ACC112 (cell line): ENCODE data around the gene NCAM1.

Source experiments
- H2AFZ ChIP-seq: fragments of 200-600 bp; sonication (generic); one replicate; pipeline ENCODE4 v1.6.0; 2017; ENCODE audit warnings: antibody characterized with exemption, low read length; ENCODE audit not compliant: unreplicated experiment
- H3K27ac ChIP-seq: fragments of 200-600 bp; sonication (generic); 2 replicates; pipeline ENCODE4 v1.5.1; 2014; ENCODE audit warnings: low read depth, mild to moderate bottlenecking, antibody characterized with exemption, low read length, moderate library complexity
- H3K27me3 ChIP-seq: fragments of 200-600 bp; sonication (generic); 2 replicates; pipeline ENCODE4 v1.6.1; 2014; ENCODE audit warnings: mild to moderate bottlenecking, antibody characterized with exemption, low read length, moderate library complexity, mixed read lengths; ENCODE audit not compliant: insufficient read depth
- H3K36me3 ChIP-seq: fragments of 200-600 bp; sonication (generic); 2 replicates; pipeline ENCODE4 v1.6.1; 2016; ENCODE audit warnings: mild to moderate bottlenecking, antibody characterized with exemption, low read length, moderate library complexity, mixed read lengths; ENCODE audit not compliant: insufficient read depth
- H3K4me1 ChIP-seq: fragments of 200-600 bp; sonication (generic); one replicate; pipeline ENCODE4 v1.6.1; 2016; ENCODE audit warnings: low read length, mixed read lengths; ENCODE audit not compliant: insufficient read depth, unreplicated experiment, control insufficient read depth
- H3K4me3 ChIP-seq: fragments of 200-600 bp; sonication (generic); 2 replicates; pipeline ENCODE4 v1.5.1; 2014; ENCODE audit warnings: mild to moderate bottlenecking, low read depth, low read length
- H3K79me2 ChIP-seq: fragments of 200-600 bp; sonication (generic); one replicate; pipeline ENCODE4 v1.6.0; 2016; ENCODE audit warnings: low read length; ENCODE audit not compliant: control insufficient read depth, unreplicated experiment, insufficient read depth

NCAM1 gene

DNA sequence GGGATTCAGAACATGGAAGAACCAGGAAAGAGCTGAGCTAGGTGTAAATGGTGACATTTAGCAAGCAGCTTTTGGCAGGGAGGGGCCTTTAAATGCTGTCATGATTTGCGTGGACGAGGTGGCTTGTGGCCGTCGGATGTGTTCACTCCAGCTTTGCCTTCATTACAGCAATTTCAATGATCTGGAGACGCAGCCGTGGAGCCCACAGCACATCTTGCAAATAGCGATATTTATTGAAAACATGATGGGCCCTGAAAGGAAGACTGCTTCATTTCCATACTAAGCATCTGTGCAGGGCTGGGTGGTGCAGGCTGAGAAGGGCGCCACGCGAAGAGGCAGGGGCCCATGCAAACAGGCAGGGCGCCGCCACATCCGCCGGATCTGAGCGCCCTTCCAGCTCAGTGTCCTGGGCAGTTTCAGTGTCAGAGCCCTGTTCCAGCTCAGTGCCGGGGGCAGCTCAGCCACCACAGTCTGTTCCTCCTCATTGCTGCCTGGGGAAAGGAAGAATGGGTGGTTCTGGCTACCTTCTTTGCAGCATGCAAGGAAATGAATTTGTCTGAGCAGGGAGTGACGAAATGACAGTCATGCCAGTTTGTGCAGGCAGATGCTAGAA is 242.0 kb downstream of the NCAM1 start:
- H3K4me1 ChIP-seq = no peaks in the 10 kb centered on the region
- H3K27ac ChIP-seq = no peak overlapping the region
- H3K27me3 ChIP-seq = no peaks in the 10 kb centered on the region
- no peak overlapping the region for H3K4me3 ChIP-seq
- H3K36me3 ChIP-seq = no peaks in the 10 kb centered on the region
- no peaks in the 10 kb centered on the region for H3K79me2 ChIP-seq
- no peak overlapping the region for H2AFZ ChIP-seq

DNA sequence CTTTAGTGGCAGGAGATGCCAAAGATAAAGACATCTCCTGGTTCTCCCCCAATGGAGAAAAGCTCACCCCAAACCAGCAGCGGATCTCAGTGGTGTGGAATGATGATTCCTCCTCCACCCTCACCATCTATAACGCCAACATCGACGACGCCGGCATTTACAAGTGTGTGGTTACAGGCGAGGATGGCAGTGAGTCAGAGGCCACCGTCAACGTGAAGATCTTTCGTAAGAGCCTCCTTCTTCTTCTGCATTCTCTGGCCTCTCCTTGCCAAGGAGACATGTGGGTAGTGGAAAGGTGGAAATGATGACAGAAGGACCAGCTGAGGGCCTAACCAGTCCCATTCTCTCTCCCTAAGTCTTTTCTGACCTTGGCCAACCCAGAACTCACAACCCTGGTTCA is 243.1 kb downstream of the NCAM1 start:
- Histone ChIP-seq H3K4me1 (no peaks in the 10 kb centered on the region), H3K36me3 (no peaks in the 10 kb centered on the region), H3K27me3 (no peaks in the 10 kb centered on the region), H3K79me2 (no peaks in the 10 kb centered on the region), H2AFZ (no peak overlapping the region), H3K4me3 (no peak overlapping the region), H3K27ac (no peak overlapping the region)

DNA sequence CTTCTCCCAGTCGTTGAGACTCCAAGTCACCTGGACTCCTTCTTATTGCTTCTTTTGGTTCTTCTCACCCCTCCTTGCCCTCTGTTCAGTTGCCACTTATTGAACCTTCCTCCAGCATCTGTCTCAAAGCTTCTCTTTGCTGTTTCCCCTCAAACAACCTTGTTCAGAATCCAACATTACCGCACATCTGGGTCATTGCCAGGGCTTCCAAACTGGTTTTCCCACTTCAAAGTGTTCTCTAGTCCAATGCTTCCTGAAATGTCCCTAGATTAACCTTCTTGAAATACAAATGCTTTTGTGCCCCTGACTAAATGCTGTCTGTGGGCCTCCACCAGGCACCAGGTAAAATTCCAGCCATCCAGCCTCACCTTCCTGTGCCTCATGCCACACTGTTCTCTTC is 252.3 kb downstream of the NCAM1 start:
- Histone ChIP-seq H3K27ac (no peak overlapping the region), H3K27me3 (no peaks in the 10 kb centered on the region), H3K4me3 (no peak overlapping the region), H2AFZ (no peak overlapping the region), H3K36me3 (no peaks in the 10 kb centered on the region), H3K4me1 (no peaks in the 10 kb centered on the region), H3K79me2 (no peaks in the 10 kb centered on the region)

DNA sequence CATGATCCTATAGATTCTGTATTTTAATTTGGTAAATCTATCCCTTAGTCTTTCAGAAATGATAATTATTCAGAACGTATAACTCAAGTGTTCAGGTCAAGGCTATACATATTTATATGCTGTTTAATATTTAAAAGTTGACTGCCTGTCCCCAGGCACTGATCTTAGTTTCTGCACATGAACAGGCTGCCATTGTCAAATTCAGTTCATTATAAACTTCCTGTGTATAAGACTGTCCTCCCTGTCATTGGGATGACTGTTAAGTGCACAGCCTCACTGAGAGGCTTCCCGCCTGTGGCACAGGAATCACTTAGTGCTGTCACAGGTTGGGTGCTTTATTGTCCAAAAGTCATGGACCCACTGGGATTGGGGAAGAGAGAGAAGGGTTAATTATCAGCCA is 261.0 kb downstream of the NCAM1 start:
- Histone ChIP-seq H3K27me3 (no peaks in the 10 kb centered on the region), H2AFZ (no peak overlapping the region), H3K27ac (no peak overlapping the region), H3K4me3 (no peak overlapping the region), H3K79me2 (no peaks in the 10 kb centered on the region), H3K36me3 (no peaks in the 10 kb centered on the region), H3K4me1 (no peaks in the 10 kb centered on the region)

DNA sequence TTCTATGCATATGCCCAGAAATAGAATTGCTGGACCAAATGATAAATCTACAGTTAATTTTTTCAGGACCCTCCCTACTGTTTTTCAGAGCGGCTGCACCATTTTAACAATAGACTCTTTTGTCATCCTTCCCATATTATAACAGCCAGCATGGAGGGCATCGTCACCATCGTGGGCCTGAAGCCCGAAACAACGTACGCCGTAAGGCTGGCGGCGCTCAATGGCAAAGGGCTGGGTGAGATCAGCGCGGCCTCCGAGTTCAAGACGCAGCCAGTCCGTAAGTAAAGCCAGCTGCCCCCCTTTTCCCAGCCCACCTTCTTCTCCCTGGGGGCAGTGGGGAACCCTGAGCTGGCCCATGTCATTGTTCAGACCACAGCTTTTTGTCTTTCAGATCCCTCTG is 273.7 kb downstream of the NCAM1 start:
- H3K27ac ChIP-seq = no peak overlapping the region
- H3K27me3 ChIP-seq = no peaks in the 10 kb centered on the region

DNA sequence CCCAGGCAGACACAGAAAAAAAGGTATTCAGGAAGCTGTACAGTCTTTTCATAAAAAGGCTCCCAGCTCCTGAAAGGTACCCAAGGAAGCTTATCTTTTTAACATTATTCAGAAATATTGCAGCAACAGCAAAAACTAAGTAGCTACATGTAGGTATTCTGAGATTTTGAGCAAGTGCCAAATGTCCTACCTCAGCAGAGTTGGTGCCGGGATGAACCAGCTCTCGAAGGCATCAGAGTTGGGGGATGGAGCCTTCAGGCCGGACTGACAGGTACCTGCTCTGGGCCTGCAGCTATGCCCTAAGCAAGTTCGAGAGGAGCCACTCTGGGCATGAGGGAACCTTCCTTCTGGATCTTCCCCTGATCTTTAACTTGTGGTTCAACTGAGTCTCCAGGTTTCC is 276.0 kb downstream of the NCAM1 start:
- no peaks in the 10 kb centered on the region for H3K27me3 ChIP-seq
- no peak overlapping the region for H3K27ac ChIP-seq
- no peaks in the 10 kb centered on the region for H3K4me1 ChIP-seq
- H2AFZ ChIP-seq = no peak overlapping the region
- H3K36me3 ChIP-seq = no peaks in the 10 kb centered on the region
- H3K79me2 ChIP-seq = no peaks in the 10 kb centered on the region
- no peak overlapping the region for H3K4me3 ChIP-seq

More for the DNA sequence above, 273.7 kb downstream of the NCAM1 start:
- H3K4me3 ChIP-seq = no peak overlapping the region
- H3K79me2 ChIP-seq = no peaks in the 10 kb centered on the region
- no peaks in the 10 kb centered on the region for H3K4me1 ChIP-seq
- no peak overlapping the region for H2AFZ ChIP-seq
- H3K36me3 ChIP-seq = no peaks in the 10 kb centered on the region

DNA sequence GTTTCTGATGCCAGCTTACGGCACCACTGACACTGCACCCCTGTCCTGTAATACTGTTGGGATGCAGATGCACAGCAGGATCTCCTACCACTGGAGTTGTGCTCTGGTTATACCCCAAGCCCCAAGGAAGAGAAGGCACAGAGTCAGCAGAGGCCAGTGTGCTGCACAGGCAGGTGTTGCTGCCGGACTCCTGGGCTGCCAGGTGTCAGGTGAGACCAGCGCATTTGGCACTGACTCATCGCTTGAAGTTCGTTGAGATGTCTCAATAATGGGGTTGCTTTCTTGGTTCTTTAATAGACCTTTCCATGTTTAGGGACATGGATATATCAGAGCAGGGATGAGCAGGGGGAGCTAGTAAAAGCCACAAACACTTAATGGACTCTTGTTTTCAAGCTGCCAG is 277.5 kb downstream of the NCAM1 start:
- Histone ChIP-seq H3K4me3 (no peak overlapping the region), H3K4me1 (no peaks in the 10 kb centered on the region), H3K36me3 (no peaks in the 10 kb centered on the region), H3K79me2 (no peaks in the 10 kb centered on the region), H3K27ac (no peak overlapping the region), H2AFZ (no peak overlapping the region), H3K27me3 (peaks cover 5% of the 10 kb centered on the region)

DNA sequence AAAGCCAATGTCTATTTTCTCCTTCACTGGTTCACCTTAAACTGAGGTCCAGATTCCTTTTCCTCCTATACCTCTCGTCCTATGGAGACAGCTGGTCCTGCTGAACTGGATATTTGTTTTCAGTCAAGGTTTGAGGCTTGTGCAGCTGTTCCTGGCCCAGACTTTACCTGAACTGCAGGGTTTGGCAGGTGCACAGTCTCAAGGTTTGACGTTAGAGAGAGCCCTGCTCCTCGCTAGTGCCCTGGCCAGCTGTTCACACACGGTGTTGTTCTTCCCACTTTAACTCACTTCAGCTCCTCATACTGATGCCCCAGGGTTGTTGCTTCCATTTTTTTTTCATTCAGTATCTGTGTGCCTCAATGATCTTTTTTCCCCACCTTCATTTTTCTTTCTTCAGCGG is 279.2 kb downstream of the NCAM1 start:
- Histone ChIP-seq H3K27ac (no peak overlapping the region), H3K27me3 (peaks cover 11% of the 10 kb centered on the region), H3K36me3 (no peaks in the 10 kb centered on the region)

DNA sequence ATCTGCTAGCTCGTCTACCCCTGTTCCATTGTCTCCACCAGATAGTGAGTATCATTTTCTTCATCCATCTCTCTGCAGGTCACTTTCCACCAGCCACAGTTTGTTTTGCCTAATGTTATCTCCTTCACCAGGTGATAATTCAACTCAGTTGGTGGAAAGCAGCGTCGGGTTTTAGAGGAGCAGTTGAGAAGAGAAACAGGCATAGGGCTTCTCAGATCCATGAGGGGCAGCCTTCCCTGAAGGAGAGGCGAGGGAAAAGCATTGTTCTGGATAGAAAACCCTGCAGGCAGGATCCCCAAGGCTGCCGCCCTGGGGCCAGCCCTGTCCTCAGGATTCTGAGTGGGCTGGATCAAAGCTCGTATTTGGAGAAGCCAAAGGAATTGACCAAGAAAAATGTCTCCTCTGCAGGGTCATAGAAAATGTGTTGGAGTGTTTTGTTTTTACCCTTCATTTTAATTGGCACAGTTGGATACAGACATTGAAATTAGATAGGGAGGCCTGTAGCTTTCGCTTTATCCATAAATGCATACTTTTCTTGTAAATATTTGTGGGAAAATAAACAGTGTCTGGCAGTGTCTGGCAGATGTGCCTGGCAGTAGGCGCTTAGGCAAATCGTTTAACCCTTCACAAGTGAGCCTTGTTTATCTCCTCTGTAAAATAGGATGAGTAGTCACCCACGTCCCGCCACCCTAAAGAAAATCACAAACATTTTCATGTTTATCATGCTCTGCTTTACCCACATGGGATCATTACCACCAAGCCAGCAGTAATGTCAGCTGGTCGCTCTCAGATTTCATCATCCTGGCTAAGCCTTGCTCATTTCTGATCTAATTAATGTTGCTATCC is 279.8 kb downstream of the NCAM1 start:
- Histone ChIP-seq H3K27ac (no peak overlapping the region), H2AFZ (no peak overlapping the region), H3K36me3 (no peaks in the 10 kb centered on the region)

More for the DNA sequence above, 279.2 kb downstream of the NCAM1 start:
- Histone ChIP-seq H3K79me2 (no peaks in the 10 kb centered on the region), H3K4me3 (no peak overlapping the region), H2AFZ (no peak overlapping the region), H3K4me1 (no peaks in the 10 kb centered on the region)

DNA sequence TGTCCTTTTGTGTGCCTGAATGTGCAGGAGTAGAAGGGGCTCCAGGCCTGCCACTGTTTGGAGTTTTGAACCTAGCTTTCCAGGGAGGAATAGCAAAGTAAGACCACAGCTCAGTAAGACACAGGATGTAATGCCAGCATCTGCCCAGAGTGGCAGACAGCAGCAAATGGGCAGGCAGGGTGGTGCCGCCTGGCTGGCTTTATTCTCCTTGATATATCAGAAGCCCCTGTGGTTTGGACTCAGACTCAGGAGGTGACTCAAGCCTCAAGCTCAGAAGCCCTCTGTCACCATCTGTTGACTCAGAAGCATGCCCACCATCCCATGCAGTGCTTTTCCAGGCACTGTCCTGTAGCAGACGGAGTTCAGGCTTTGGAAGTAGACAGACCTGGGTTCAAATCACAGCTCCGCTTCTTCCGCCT is 280.4 kb downstream of the NCAM1 start:
- H3K4me3 ChIP-seq = no peak overlapping the region
- no peak overlapping the region for H3K27ac ChIP-seq
- peaks cover 21% of the 10 kb centered on the region for H3K27me3 ChIP-seq
- no peaks in the 10 kb centered on the region for H3K4me1 ChIP-seq
- H3K36me3 ChIP-seq = no peaks in the 10 kb centered on the region
- H2AFZ ChIP-seq = no peak overlapping the region
- H3K79me2 ChIP-seq = no peaks in the 10 kb centered on the region

More for the DNA sequence above, 279.8 kb downstream of the NCAM1 start:
- H3K79me2 ChIP-seq = no peaks in the 10 kb centered on the region
- H3K4me3 ChIP-seq = no peak overlapping the region
- H3K4me1 ChIP-seq = no peaks in the 10 kb centered on the region
- peaks cover 15% of the 10 kb centered on the region for H3K27me3 ChIP-seq

DNA sequence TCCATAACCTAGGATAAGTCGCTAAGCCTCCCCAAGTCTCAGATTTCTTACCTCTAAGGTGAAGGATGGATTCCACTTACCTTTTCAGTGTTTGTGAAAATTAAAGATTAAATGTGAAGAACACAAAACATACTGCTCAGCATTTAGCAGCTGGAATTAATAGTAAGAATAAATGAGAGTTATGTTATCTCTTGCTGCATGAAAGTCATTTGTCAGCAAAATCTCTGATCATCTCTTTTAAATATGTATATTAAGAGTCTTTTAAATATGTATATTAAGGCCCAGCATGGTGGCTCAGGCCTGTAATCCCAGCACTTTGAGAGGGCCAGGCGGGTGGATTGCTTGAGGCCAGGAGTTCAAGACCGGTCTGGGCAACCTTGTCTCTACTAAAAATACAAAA is 280.8 kb downstream of the NCAM1 start:
- H3K27ac ChIP-seq = no peak overlapping the region
- no peaks in the 10 kb centered on the region for H3K4me1 ChIP-seq
- no peak overlapping the region for H3K4me3 ChIP-seq
- no peak overlapping the region for H2AFZ ChIP-seq
- no peaks in the 10 kb centered on the region for H3K36me3 ChIP-seq
- H3K79me2 ChIP-seq = no peaks in the 10 kb centered on the region
- peaks cover 23% of the 10 kb centered on the region for H3K27me3 ChIP-seq
